HEK293 (cell line): ENCODE data around the gene ZNF184.

Experiments used
- CTCF ChIA-PET: fragments of 350-600 bp; formaldehyde crosslinking; extraction: SDS; loops from one replicate; lab custom pipeline; 2021; ENCODE audit warnings: antibody characterized with exemption; lab: Yijun Ruan, JAX
- POLR2A ChIA-PET: fragments of 300-600 bp; formaldehyde crosslinking; extraction: SDS; loops from one replicate; lab custom pipeline; 2020; ENCODE audit warnings: antibody characterized with exemption, inconsistent platforms; lab: Yijun Ruan, JAX
- H3K27ac ChIP-seq: fragments of 200-500 bp; sonication (Bioruptor generic); 2 replicates; pipeline ENCODE4 v1.5.1; 2014; ENCODE audit warnings: low read depth, low read length, control low read depth, inconsistent platforms; ENCODE audit errors: extremely low read depth
- H3K36me3 ChIP-seq, 2 experiments: fragments of 200-500 bp in 1 of 2; sonication (Bioruptor generic) in 1 of 2; 1 replicate in 1 of 2; 2 replicates in 1 of 2; pipeline ENCODE4 v1.5.1; 2014 to 2017; ENCODE audit warnings: inconsistent platforms in 2 of 2, low read length in 2 of 2; ENCODE audit not compliant: control insufficient read depth in 2 of 2, insufficient read depth in 1 of 2
- H3K4me1 ChIP-seq: fragments of 200-500 bp; sonication (Bioruptor generic); 2 replicates; pipeline ENCODE4 v1.5.1; 2014; ENCODE audit warnings: mild to moderate bottlenecking, low read length, inconsistent platforms; ENCODE audit not compliant: control insufficient read depth, insufficient read depth
- H3K4me3 ChIP-seq: 2 replicates; pipeline ENCODE4 v1.5.1; 2011; ENCODE audit warnings: low read depth, mild to moderate bottlenecking, control low read depth, low read length, moderate library complexity
- H3K9me3 ChIP-seq: fragments of 200-500 bp; sonication (Bioruptor generic); 2 replicates; pipeline ENCODE4 v1.5.1; 2014; ENCODE audit warnings: low read depth, low read length, inconsistent platforms; ENCODE audit not compliant: control insufficient read depth, insufficient read depth
- KLF8 ChIP-seq: fragments of 450-650 bp; formaldehyde crosslinking; IDR thresholded peaks from 2 replicates; pipeline ENCODE4 v1.5.1; 2016; ENCODE audit warnings: missing biosample characterization, missing genetic modification characterization
- PRDM2 ChIP-seq: fragments of 450-650 bp; formaldehyde crosslinking; IDR thresholded peaks from 2 replicates; pipeline ENCODE4 v1.5.1; 2016; ENCODE audit warnings: missing biosample characterization, missing genetic modification characterization, borderline replicate concordance
- REPIN1 ChIP-seq: fragments of 450-650 bp; formaldehyde crosslinking; IDR thresholded peaks from 2 replicates; pipeline ENCODE4 v1.5.1; 2017; ENCODE audit warnings: missing biosample characterization, missing genetic modification characterization, low read depth
- SP7 ChIP-seq: fragments of 450-650 bp; formaldehyde crosslinking; IDR thresholded peaks from 2 replicates; pipeline ENCODE4 v1.5.1; 2016; ENCODE audit warnings: missing biosample characterization, missing genetic modification characterization
- WT1 ChIP-seq: fragments of 450-650 bp; formaldehyde crosslinking; IDR thresholded peaks from 2 replicates; pipeline ENCODE4 v1.5.1; 2016; ENCODE audit warnings: missing biosample characterization, missing genetic modification characterization
- ZBTB17 ChIP-seq: fragments of 450-650 bp; formaldehyde crosslinking; IDR thresholded peaks from 2 replicates; pipeline ENCODE4 v1.5.1; 2016; ENCODE audit warnings: missing biosample characterization, missing genetic modification characterization
- ZBTB7A ChIP-seq: fragments of 450-650 bp; formaldehyde crosslinking; IDR thresholded peaks from 2 replicates; pipeline ENCODE4 v1.5.1; 2016; ENCODE audit warnings: low read depth, missing biosample characterization, missing genetic modification characterization
- ZFP37 ChIP-seq: fragments of 450-650 bp; formaldehyde crosslinking; IDR thresholded peaks from 2 replicates; pipeline ENCODE4 v1.5.1; 2016; ENCODE audit warnings: missing biosample characterization, missing genetic modification characterization
- ZNF10 ChIP-seq: fragments of 450-650 bp; formaldehyde crosslinking; IDR thresholded peaks from 2 replicates; pipeline ENCODE4 v1.5.1; 2017; ENCODE audit warnings: missing biosample characterization, missing genetic modification characterization
- ZNF133 ChIP-seq: fragments of 450-650 bp; formaldehyde crosslinking; IDR thresholded peaks from 2 replicates; pipeline ENCODE4 v1.5.1; 2016; ENCODE audit warnings: missing biosample characterization, missing genetic modification characterization
- ZNF184 ChIP-seq: fragments of 450-650 bp; IDR thresholded peaks from 2 replicates; pipeline ENCODE4 v1.5.1; 2018; ENCODE audit warnings: missing biosample characterization, mild to moderate bottlenecking, missing genetic modification characterization
- ZNF2 ChIP-seq: fragments of 450-650 bp; formaldehyde crosslinking; IDR thresholded peaks from 2 replicates; pipeline ENCODE4 v1.5.1; 2016; ENCODE audit warnings: missing biosample characterization, missing genetic modification characterization
- ZNF341 ChIP-seq: fragments of 450-650 bp; formaldehyde crosslinking; IDR thresholded peaks from 2 replicates; pipeline ENCODE4; 2016; ENCODE audit warnings: low read depth, missing biosample characterization, missing genetic modification characterization
- ZNF362 ChIP-seq: fragments of 450-650 bp; formaldehyde crosslinking; IDR thresholded peaks from 2 replicates; pipeline ENCODE4 v1.5.1; 2016; ENCODE audit warnings: missing biosample characterization, missing genetic modification characterization
- ZNF366 ChIP-seq: fragments of 450-650 bp; formaldehyde crosslinking; conservative IDR thresholded peaks from 2 replicates; pipeline ENCODE4 v1.5.1; 2016; ENCODE audit warnings: missing biosample characterization, missing genetic modification characterization
- ZNF37A ChIP-seq: fragments of 450-650 bp; IDR thresholded peaks from 2 replicates; pipeline ENCODE4 v1.5.1; 2018; ENCODE audit warnings: missing biosample characterization, missing genetic modification characterization
- ZNF394 ChIP-seq: fragments of 450-650 bp; formaldehyde crosslinking; IDR thresholded peaks from 2 replicates; pipeline ENCODE4 v1.5.1; 2016; ENCODE audit warnings: missing biosample characterization, missing genetic modification characterization, mild to moderate bottlenecking, moderate library complexity, borderline replicate concordance
- ZNF398 ChIP-seq: fragments of 450-650 bp; formaldehyde crosslinking; IDR thresholded peaks from 2 replicates; pipeline ENCODE4 v1.5.1; 2017; ENCODE audit warnings: missing biosample characterization, missing genetic modification characterization
- ZNF521 ChIP-seq: fragments of 450-650 bp; formaldehyde crosslinking; IDR thresholded peaks from 2 replicates; pipeline ENCODE4 v1.5.1; 2017; ENCODE audit warnings: missing biosample characterization, mild to moderate bottlenecking, missing genetic modification characterization
- ZNF548 ChIP-seq: fragments of 450-650 bp; formaldehyde crosslinking; IDR thresholded peaks from 2 replicates; pipeline ENCODE4 v1.5.1; 2016; ENCODE audit warnings: missing biosample characterization, missing genetic modification characterization
- ZNF660 ChIP-seq: fragments of 450-650 bp; IDR thresholded peaks from 2 replicates; pipeline ENCODE4 v1.5.1; 2018; ENCODE audit warnings: missing biosample characterization, mild to moderate bottlenecking, missing genetic modification characterization
- ZXDB ChIP-seq: fragments of 450-650 bp; formaldehyde crosslinking; IDR thresholded peaks from 2 replicates; pipeline ENCODE4 v1.5.1; 2016; ENCODE audit warnings: missing biosample characterization, missing genetic modification characterization
- TF ChIP-seq, protein P1 (sequence below): fragments of 450-650 bp; formaldehyde crosslinking; IDR thresholded peaks from 2 replicates; pipeline ENCODE4 v1.5.1; 2016; ENCODE audit warnings: missing biosample characterization, missing genetic modification characterization
- TF ChIP-seq, protein P2 (sequence below): fragments of 450-650 bp; formaldehyde crosslinking; IDR thresholded peaks from 2 replicates; pipeline ENCODE4 v1.5.1; 2017; ENCODE audit warnings: missing biosample characterization, missing genetic modification characterization

The ZNF184 gene

DNA sequence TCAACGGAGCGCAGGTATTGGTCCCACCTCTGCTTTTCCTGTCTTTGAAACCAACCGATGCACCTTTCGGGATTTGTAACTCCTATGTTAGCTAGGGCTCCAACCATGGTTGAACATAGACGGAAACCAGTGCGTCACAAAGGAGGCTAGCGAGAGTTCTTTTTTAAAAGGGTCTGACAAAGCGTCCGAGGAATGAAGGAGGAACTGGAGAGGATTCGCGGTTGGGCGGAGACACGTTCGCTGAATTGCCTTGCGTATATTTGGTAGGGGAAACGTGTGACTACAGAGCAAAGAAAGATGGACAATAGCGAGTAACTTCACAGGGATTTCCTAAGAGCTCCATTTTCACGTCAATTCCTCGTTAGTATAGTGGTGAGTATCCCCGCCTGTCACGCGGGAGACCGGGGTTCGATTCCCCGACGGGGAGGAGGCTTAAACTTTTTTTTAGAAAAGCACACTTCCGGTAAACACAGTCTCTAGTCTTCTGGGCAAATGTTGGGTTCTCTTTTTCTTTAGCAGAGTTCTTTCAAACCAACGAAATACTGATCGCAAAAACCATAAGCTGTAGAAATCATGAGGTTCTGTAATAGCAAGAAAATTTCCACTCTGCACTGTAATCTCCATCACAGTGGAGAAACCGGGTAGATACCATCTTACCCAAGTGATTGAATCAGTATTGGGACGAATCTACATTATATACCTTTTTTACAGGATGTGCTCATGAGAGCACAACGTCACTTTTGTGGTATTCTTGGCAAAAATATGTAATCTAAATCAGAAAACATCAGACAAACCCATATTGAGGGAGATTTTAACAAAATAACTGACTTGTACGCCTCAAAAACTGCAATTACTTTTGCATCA, 6.6 kb upstream of the ZNF184 start:
- peak overlapping the region; percentile 66 for H3K4me3 ChIP-seq
- H3K27ac ChIP-seq: peak overlapping the region; percentile 9; the same call in 1 of the 2 replicates
- no peaks in the 10 kb centered on the region for H3K4me1 ChIP-seq
- CTCF ChIA-PET: interaction anchor here (0.5 to 1.5 kb wide), 6 partner anchors 39 to 848 kb away, joined by 3 to 4 read pairs (median 3); no protein-coding TSS in a partner anchor
- H3K36me3 ChIP-seq: no peaks in the 10 kb centered on the region
- POLR2A ChIA-PET: interaction anchor here (0.6 to 1.3 kb wide), 5 partner anchors 15 to 273 kb away, joined by 3 to 6 read pairs (median 4); partner anchors contain the start of gene ZNF391
- H3K9me3 ChIP-seq: no peaks in the 10 kb centered on the region
- no peak for TF ChIP-seq ZBTB7A (tag by site-specific recombination)
- no peak for TF ChIP-seq ZNF398 (tag by site-specific recombination)
- TF ChIP-seq ZNF133: no peak
- TF ChIP-seq SP7 (tag by site-specific recombination): peak; percentile 74
- peak; percentile 33; the same call in 1 of the 2 replicates for TF ChIP-seq ZNF341 (tag by site-specific recombination)
- TF ChIP-seq ZNF366: peak; percentile 65
- TF ChIP-seq, protein P1, sequence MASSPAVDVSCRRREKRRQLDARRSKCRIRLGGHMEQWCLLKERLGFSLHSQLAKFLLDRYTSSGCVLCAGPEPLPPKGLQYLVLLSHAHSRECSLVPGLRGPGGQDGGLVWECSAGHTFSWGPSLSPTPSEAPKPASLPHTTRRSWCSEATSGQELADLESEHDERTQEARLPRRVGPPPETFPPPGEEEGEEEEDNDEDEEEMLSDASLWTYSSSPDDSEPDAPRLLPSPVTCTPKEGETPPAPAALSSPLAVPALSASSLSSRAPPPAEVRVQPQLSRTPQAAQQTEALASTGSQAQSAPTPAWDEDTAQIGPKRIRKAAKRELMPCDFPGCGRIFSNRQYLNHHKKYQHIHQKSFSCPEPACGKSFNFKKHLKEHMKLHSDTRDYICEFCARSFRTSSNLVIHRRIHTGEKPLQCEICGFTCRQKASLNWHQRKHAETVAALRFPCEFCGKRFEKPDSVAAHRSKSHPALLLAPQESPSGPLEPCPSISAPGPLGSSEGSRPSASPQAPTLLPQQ: peak; percentile 75
- TF ChIP-seq ZFP37: peak; percentile 60
- TF ChIP-seq, protein P2, sequence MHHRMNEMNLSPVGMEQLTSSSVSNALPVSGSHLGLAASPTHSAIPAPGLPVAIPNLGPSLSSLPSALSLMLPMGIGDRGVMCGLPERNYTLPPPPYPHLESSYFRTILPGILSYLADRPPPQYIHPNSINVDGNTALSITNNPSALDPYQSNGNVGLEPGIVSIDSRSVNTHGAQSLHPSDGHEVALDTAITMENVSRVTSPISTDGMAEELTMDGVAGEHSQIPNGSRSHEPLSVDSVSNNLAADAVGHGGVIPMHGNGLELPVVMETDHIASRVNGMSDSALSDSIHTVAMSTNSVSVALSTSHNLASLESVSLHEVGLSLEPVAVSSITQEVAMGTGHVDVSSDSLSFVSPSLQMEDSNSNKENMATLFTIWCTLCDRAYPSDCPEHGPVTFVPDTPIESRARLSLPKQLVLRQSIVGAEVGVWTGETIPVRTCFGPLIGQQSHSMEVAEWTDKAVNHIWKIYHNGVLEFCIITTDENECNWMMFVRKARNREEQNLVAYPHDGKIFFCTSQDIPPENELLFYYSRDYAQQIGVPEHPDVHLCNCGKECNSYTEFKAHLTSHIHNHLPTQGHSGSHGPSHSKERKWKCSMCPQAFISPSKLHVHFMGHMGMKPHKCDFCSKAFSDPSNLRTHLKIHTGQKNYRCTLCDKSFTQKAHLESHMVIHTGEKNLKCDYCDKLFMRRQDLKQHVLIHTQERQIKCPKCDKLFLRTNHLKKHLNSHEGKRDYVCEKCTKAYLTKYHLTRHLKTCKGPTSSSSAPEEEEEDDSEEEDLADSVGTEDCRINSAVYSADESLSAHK: 0 out of 2 replicates have a peak, but pooled peaks have one; percentile 26
- peak; percentile 88; the same call in 1 of the 2 replicates for TF ChIP-seq ZNF184
- TF ChIP-seq ZNF362 (tag by site-specific recombination): peak; percentile 94
- TF ChIP-seq ZNF394 (tag by site-specific recombination): peak; percentile 40; the same call in 1 of the 2 replicates
- TF ChIP-seq PRDM2: no peak
- peak; percentile 93 for TF ChIP-seq ZNF660
- no peak for TF ChIP-seq REPIN1 (tag by site-specific recombination)
- TF ChIP-seq ZNF37A (tag by site-specific recombination): peak; percentile 44; the same call in 1 of the 2 replicates
- 0 out of 2 replicates have a peak, but pooled peaks have one; percentile 24 for TF ChIP-seq WT1 (tag by site-specific recombination)
- TF ChIP-seq ZNF10 (tag by site-specific recombination): no peak
- TF ChIP-seq ZBTB17 (tag by site-specific recombination): peak; percentile 39
- TF ChIP-seq ZNF548: no peak
- no peak for TF ChIP-seq ZNF521 (tag by site-specific recombination)
- TF ChIP-seq KLF8 (tag by site-specific recombination): 0 out of 2 replicates have a peak, but pooled peaks have one; percentile 29
- TF ChIP-seq ZNF2 (tag by site-specific recombination): 0 out of 2 replicates have a peak, but pooled peaks have one; percentile 23
- TF ChIP-seq ZXDB (tag by site-specific recombination): peak; percentile 26; the same call in 1 of the 2 replicates
